Omental fat pad (tissue), 4 donors: ENCODE measurements around the gene IRF3. TPM values are rescaled to one million over a fixed set of nuclear protein-coding genes. Genes with fewer than 3 reads are reported as not detected.

Experiments used
- ATAC-seq: fragments of 150-250 bp; one replicate; pipeline ENCODE4 v1.9.1; 2016; ENCODE audit warnings: mild to moderate bottlenecking, moderate library complexity; ENCODE audit not compliant: low FRiP score
- DNase-seq: peaks from one replicate; pipeline ENCODE4 v3.0.0-alpha.2; 2019; ENCODE audit warnings: low spot score
- CTCF ChIP-seq, 3 donors: fragments of 450-650 bp; IDR thresholded peaks; one replicate each; pipeline ENCODE4 v1.5.1; 2016 to 2017; ENCODE audit warnings: antibody characterized with exemption in 3 of 3, mild to moderate bottlenecking in 3 of 3, moderate library complexity in 2 of 3
- total RNA-seq, 4 donors: library from RNA; depleted of rRNA; stranded (reverse); fragments of >200 nt; gene quantifications; one replicate each; pipeline ENCODE4 v1.1.0, GENCODE V29; 2016

Gene IRF3
- total RNA-seq, 4 donors from 2014 or later = 32.4 to 62.7 (median 36.4) TPM

DNA sequence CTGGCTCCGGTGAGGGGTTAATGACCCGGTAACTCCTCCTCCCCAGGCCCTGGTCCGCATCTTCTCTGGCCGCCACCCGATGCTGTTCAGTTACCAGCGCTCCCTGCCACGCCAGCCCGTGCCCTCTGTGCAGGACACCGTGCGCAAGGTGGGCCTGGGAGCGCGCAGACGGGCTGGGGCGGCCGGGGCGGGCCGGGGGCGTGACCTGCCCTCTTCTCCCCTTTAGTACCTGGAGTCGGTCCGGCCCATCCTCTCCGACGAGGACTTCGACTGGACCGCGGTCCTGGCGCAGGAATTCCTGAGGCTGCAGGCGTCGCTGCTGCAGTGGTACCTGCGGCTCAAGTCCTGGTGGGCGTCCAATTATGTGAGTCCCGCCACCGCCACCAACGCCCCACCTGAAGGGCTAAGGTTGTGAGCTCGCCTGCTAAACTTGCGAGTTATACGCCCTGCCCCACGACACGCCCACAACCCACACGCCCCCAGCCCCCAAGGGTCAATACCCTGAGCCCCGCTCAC is 35.7 kb upstream of the IRF3 start:
- DNase-seq = no peak
- TF ChIP-seq CTCF (IDR thresholded peaks at IDR 0.05) = no peak
- ATAC-seq = no peak

- ATAC-seq = no peak
- DNase-seq = no peak
- no peak for TF ChIP-seq CTCF (IDR thresholded peaks at IDR 0.05)
Observed at GRCh38 chr19:49700563-49700962, 34.9 kb upstream of the IRF3 start.

GRCh38 chr19:49699364-49699763 is 33.7 kb upstream of the IRF3 start:
- TF ChIP-seq CTCF (IDR thresholded peaks at IDR 0.05) = no peak
- DNase-seq = no peak
- no peak for ATAC-seq

- ATAC-seq (no peak), DNase-seq (no peak)
- no peak for TF ChIP-seq CTCF (IDR thresholded peaks at IDR 0.05)
Observed at GRCh38 chr19:49696865-49697264, 31.2 kb upstream of the IRF3 start.

GRCh38 chr19:49696115-49696514 is 30.5 kb upstream of the IRF3 start:
- ATAC-seq (no peak), DNase-seq (no peak)
- no peak for TF ChIP-seq CTCF (IDR thresholded peaks at IDR 0.05)

DNA sequence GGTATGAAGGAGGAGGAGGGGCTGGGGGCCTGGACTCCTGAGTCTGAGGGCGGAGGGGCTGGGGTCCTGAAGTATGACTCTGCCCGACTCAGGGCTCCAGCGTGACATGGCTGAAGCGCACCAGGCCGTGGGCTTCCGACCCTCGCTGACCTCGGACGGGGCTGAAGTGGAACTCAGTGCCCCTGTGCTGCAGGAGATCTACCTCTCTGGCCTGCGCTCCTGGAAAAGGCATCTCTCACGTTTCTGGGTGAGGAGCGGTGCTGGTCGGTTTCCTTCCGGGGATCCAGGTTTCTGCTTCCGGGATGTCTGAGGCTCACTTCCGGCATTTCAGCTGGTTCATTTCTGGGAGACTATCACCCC is 26.5 kb upstream of the IRF3 start:
- ATAC-seq = no peak

More for the DNA sequence above, 26.5 kb upstream of the IRF3 start:
- TF ChIP-seq CTCF (IDR thresholded peaks at IDR 0.05) = no peak
- no peak for DNase-seq
